ENCODE results near the gene NRARP. TPM values are rescaled to one million over a fixed set of nuclear protein-coding genes. Genes with fewer than 3 reads are reported as not detected.

Gene NRARP
- total RNA-seq, 6 donors from 2014 or later: 3.1 to 26.9 (median 9.5) TPM

- ATAC-seq (ENCODE audit: low FRiP score in 2 of 2): no peak
Measured at GRCh38 chr9:137294681-137295237, 7.3 kb downstream of the NRARP start.

GRCh38 chr9:137294091-137294680 lies 7.9 kb downstream of the NRARP start:
- Histone ChIP-seq H3K9me3 (no peaks in the 10 kb centered on the region), H3K27ac (peak overlapping the region; percentile 55 to 91 (median 86)), H3K4me3 (peak overlapping the region in 3 of 4 donors; percentile 30 to 46 (median 32)), H3K36me3 (no peaks in the 10 kb centered on the region), H3K4me1 (peaks cover 27 to 56% (median 41%) of the 10 kb centered on the region in 4 donors), H3K27me3 (peaks cover 0 to 18% (median 8%) of the 10 kb centered on the region in 4 donors)
- TF ChIP-seq EP300 (IDR thresholded peaks at IDR 0.05): no peak
- peak in 1 of 4 donors; percentile 4 for TF ChIP-seq POLR2A (IDR thresholded peaks at IDR 0.05)
- peak; percentile 32 to 61 for TF ChIP-seq POLR2AphosphoS5 (IDR thresholded peaks at IDR 0.05)
- peak in 1 of 2 donors; percentile 66 for DNase-seq
- ATAC-seq (ENCODE audit: low FRiP score in 2 of 2): peak; percentile 53 to 73
- 19 to 21% methylated on average over 11 of the region's 11 CpGs for WGBS, 2 donors

More at GRCh38 chr9:137294681-137295237, 7.3 kb downstream of the NRARP start:
- Histone ChIP-seq H3K4me1 (peaks cover 27 to 62% (median 44%) of the 10 kb centered on the region in 4 donors), H3K4me3 (peak overlapping the region in 2 of 4 donors; percentile 46 to 52), H3K9me3 (no peaks in the 10 kb centered on the region), H3K27me3 (peaks cover 0 to 18% (median 9%) of the 10 kb centered on the region in 4 donors), H3K27ac (peak overlapping the region; percentile 7 to 91 (median 86)), H3K36me3 (no peaks in the 10 kb centered on the region)
- WGBS, 2 donors: 42 to 51% methylated on average over 10 to 33 of the region's 35 CpGs
- TF ChIP-seq CTCF (IDR thresholded peaks at IDR 0.05) (no peak), EP300 (IDR thresholded peaks at IDR 0.05) (no peak), POLR2A (IDR thresholded peaks at IDR 0.05) (no peak), POLR2AphosphoS5 (IDR thresholded peaks at IDR 0.05) (no peak)
- DNase-seq: peak in 1 of 2 donors; percentile 79

- WGBS, 2 donors: 48 to 49% methylated on average over 29 of the region's 29 CpGs
- peaks cover 0 to 18% (median 8%) of the 10 kb centered on the region in 4 donors for H3K27me3 ChIP-seq
- H3K4me3 ChIP-seq: peak overlapping the region in 3 of 4 donors; percentile 30 to 46 (median 32)
- ATAC-seq (ENCODE audit: low FRiP score in 2 of 2): peak; percentile 3 to 70
- H3K36me3 ChIP-seq: no peaks in the 10 kb centered on the region
- TF ChIP-seq EP300 (IDR thresholded peaks at IDR 0.05) (no peak), POLR2AphosphoS5 (IDR thresholded peaks at IDR 0.05) (peak in 1 of 2 donors; percentile 20), CTCF (IDR thresholded peaks at IDR 0.05) (no peak), POLR2A (IDR thresholded peaks at IDR 0.05) (peak in 1 of 4 donors; percentile 30)
- peak overlapping the region; percentile 55 to 91 (median 86) for H3K27ac ChIP-seq
- DNase-seq: peak in 1 of 2 donors; percentile 54
- H3K9me3 ChIP-seq: no peaks in the 10 kb centered on the region
- peaks cover 27 to 50% (median 39%) of the 10 kb centered on the region in 4 donors for H3K4me1 ChIP-seq
Measured at GRCh38 chr9:137293482-137294090, 8.5 kb downstream of the NRARP start.

GRCh38 chr9:137293094-137293481 lies 9.0 kb downstream of the NRARP start:
- Histone ChIP-seq H3K9me3 (no peaks in the 10 kb centered on the region), H3K27ac (peak overlapping the region; percentile 55 to 91 (median 86)), H3K4me3 (peak overlapping the region in 1 of 4 donors; percentile 46), H3K27me3 (peaks cover 0 to 18% (median 8%) of the 10 kb centered on the region in 4 donors), H3K4me1 (peaks cover 25 to 45% (median 34%) of the 10 kb centered on the region in 4 donors), H3K36me3 (no peaks in the 10 kb centered on the region)
- 72% methylated on average over 14 to 15 of the region's 15 CpGs for WGBS, 2 donors
- DNase-seq (peak in 1 of 2 donors; percentile 36), ATAC-seq (ENCODE audit: low FRiP score in 2 of 2) (no peak)
- TF ChIP-seq CTCF (IDR thresholded peaks at IDR 0.05): no peak
- TF ChIP-seq POLR2A (IDR thresholded peaks at IDR 0.05): no peak
- no peak for TF ChIP-seq EP300 (IDR thresholded peaks at IDR 0.05)
- TF ChIP-seq POLR2AphosphoS5 (IDR thresholded peaks at IDR 0.05): no peak

GRCh38 chr9:137286975-137287383 lies 15.1 kb downstream of the NRARP start:
- Histone ChIP-seq H3K27me3 (no peaks in the 10 kb centered on the region), H3K36me3 (peaks cover 0 to 20% (median 2%) of the 10 kb centered on the region in 4 donors), H3K4me1 (no peaks in the 10 kb centered on the region), H3K27ac (no peak overlapping the region), H3K9me3 (no peaks in the 10 kb centered on the region), H3K4me3 (no peak overlapping the region)
- 49 to 55% methylated on average over 10 to 14 of the region's 14 CpGs for WGBS, 2 donors
- ATAC-seq (ENCODE audit: low FRiP score in 2 of 2) (peak; percentile 42 to 86), DNase-seq (no peak)
- TF ChIP-seq EP300 (IDR thresholded peaks at IDR 0.05) (no peak), CTCF (IDR thresholded peaks at IDR 0.05) (peak; percentile 32 to 70 (median 38)), POLR2AphosphoS5 (IDR thresholded peaks at IDR 0.05) (no peak)

All from upper lobe of left lung (tissue), 6 donors.